Measurements from ENCODE around the gene ENG.

DNA sequence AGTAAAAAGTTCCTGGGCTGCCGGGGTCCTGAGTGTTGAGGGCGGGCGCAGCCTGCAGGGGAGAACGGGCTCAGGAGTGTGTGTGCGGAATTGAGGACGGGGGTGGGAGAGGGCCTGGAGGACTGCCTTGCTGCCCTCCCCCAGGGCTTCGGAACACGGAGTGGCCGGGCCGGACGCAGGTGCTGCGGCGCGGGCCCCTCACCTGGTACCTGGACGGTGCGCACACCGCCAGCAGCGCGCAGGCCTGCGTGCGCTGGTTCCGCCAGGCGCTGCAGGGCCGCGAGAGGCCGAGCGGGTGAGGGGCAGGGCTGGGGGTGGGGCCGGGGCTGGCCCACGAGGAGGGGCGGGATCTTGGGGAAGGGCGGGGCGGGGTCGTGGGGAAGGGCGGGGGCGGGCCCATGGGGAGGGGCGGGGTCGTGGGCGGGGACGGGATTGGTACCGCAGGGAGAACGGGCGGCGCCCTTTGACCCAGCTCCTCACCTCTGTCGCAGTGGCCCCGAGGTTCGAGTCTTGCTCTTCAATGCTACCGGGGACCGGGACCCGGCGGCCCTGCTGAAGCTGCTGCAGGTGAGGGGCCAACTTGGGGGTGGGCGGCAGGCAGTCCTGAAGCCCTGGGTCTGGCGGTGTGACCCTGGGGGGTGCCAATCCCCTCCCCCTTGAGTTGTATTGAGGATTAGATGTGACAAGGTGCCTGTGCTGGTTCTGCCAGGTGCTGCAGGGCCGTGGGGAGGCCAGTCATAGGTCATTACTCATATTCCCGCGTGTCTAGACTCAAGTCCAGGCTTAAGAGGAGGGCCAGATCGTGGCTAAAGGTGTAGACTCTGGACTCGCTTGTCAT lies 44.7 kb downstream of the ENG start:
- TF ChIP-seq RFX5 (IDR thresholded peaks at IDR 0.05; ENCODE audit: borderline replicate concordance, low read depth, low read length) (no peak), TCF12 (IDR thresholded peaks at IDR 0.05; ENCODE audit: low read depth, low read length) (no peak), NRF1 (IDR thresholded peaks at IDR 0.05; ENCODE audit: low read depth, low read length) (no peak), CEBPB (IDR thresholded peaks at IDR 0.05; ENCODE audit: low read depth, low read length) (no peak), EZH2 (IDR thresholded peaks at IDR 0.05; ENCODE audit: low read depth, low read length, severe bottlenecking) (no peak), EP300 (IDR thresholded peaks at IDR 0.05; ENCODE audit: borderline replicate concordance in 1 of 2, low read depth in 2 of 2, low read length in 2 of 2) (no peak), SIN3A (conservative IDR thresholded peaks at IDR 0.05 in 1 of 2, IDR thresholded peaks at IDR 0.05 in 1 of 2; ENCODE audit: low read depth in 1 of 2, low read length in 2 of 2) (no peak), TEAD4 (IDR thresholded peaks at IDR 0.05; ENCODE audit: low read depth, low read length) (no peak)
- TF ChIP-seq, protein P1, sequence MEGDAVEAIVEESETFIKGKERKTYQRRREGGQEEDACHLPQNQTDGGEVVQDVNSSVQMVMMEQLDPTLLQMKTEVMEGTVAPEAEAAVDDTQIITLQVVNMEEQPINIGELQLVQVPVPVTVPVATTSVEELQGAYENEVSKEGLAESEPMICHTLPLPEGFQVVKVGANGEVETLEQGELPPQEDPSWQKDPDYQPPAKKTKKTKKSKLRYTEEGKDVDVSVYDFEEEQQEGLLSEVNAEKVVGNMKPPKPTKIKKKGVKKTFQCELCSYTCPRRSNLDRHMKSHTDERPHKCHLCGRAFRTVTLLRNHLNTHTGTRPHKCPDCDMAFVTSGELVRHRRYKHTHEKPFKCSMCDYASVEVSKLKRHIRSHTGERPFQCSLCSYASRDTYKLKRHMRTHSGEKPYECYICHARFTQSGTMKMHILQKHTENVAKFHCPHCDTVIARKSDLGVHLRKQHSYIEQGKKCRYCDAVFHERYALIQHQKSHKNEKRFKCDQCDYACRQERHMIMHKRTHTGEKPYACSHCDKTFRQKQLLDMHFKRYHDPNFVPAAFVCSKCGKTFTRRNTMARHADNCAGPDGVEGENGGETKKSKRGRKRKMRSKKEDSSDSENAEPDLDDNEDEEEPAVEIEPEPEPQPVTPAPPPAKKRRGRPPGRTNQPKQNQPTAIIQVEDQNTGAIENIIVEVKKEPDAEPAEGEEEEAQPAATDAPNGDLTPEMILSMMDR (IDR thresholded peaks at IDR 0.05; ENCODE audit: control extremely low read depth in 1 of 3, insufficient read depth in 1 of 3, low read depth in 1 of 3, low read length in 3 of 3), result 0 out of 4 replicates have a peak, but pooled peaks of 1 of the 3 experiments have one; percentile 2
